GM18498 (cell line): ENCODE measurements around the gene CDK17.
"Not testable (repeated sequence)": the region's sequence is repeated elsewhere in the genome, so short reads cannot be mapped to it uniquely, and the experiment has no call there.

Experiments used
- ATAC-seq: cut with Tn5 transposase; IDR thresholded peaks from one replicate; pipeline ENCODE4 v1.9.1; 2021; ENCODE audit warnings: mild to moderate bottlenecking, moderate library complexity; ENCODE audit not compliant: unreplicated experiment

Gene CDK17

GRCh38 chr12:96395236-96395635 is 5.0 kb downstream of the CDK17 start:
- no peak for ATAC-seq

DNA sequence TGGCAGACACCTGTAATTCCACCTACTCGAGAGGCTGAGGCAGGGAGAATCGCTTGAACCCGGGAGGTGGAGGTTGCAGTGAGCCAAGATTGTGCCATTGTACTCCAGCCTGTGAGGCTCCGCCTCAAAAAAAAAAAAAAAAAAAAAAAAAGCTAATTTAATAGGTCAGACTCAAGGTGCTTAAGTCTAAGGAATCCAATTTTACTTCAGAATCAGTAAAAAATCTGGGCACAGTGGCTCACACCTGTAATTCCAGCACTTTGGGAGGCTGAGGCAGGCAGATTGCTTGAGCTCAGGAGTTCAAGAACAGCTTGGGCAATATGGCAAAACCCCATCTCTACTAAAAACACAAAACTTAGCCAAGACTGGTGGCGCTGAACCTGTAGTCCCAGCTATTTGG is 7.0 kb downstream of the CDK17 start:
- not testable (repeated sequence) for ATAC-seq

- ATAC-seq, result no peak
Measured at GRCh38 chr12:96392397-96392796, 7.8 kb downstream of the CDK17 start.

GRCh38 chr12:96387981-96388380 is 12.3 kb downstream of the CDK17 start:
- no peak for ATAC-seq

GRCh38 chr12:96386794-96387193 is 13.4 kb downstream of the CDK17 start:
- no peak for ATAC-seq

DNA sequence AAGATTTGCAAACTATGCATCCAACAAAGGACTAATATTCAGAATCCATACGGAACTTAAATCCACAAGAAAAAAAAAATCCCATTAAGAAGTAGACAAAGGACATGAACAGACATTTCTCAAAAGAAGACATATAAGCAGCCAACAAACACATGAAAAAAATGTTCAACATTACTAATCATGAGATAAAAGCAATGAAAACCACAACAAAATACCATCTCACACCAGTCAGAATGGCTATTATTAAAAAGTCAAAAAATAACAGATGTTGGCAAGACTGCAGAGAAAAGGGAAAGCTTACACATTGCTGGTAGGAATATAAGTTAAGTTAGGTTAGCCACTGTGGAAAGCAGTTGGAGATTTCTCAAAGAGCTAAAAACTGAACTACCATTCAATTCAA is 16.2 kb downstream of the CDK17 start:
- ATAC-seq, result no peak

DNA sequence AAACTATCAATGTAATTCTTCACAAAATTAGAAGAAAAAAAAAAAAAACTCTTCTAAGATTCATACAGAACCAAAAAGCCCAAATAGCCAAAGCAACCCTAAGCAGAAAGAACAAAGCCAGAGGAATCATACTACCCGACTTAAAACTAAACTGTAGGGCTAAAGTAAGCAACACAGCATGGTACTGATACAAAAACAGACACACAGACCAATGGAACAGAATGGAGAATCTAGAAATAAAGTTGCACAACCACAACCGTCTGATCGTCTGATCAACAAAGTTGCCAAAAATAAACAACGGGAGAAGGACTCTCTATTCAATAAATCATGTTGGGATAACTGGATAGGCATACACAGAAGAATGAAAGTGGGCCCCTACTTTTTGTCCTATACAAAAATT is 16.9 kb downstream of the CDK17 start:
- ATAC-seq, result no peak

DNA sequence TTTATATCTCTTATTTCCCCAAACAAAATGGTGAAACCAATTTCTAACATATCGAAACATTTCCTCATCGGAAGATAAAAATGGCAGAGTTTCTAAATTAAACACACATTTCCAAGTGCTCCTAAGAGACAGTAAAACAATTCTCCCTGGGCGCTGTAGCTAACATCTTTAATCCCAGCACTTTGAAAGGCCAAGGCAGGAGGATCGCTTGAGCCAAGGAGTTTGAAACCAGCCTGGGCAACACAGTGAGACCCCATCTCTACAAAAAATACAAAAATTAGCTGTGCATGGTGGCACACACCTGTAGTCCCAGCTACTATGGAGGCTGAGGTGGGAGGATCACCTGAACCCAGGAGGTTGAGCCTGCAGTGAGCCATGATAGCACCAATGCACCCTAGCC is 20.5 kb downstream of the CDK17 start:
- not testable (repeated sequence) for ATAC-seq

DNA sequence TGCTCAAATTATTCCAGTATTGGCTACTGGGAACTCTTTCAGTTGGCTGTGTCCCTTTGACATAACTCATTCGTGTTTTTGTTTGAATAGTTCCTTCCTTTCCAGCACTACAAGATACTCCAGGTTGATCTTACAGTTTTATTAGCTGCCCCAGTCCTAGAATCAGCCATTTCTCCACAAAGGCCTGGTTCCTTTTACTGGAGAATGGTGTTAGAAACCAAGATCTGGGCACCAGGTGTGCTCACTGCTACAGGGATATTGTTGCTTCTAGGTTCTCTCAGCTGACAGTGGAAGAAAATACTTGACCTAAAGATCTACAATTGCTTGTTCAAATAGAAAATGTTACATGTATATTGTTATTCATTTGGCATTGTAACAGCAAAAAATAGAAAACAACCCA is 21.9 kb downstream of the CDK17 start:
- ATAC-seq, result no peak

DNA sequence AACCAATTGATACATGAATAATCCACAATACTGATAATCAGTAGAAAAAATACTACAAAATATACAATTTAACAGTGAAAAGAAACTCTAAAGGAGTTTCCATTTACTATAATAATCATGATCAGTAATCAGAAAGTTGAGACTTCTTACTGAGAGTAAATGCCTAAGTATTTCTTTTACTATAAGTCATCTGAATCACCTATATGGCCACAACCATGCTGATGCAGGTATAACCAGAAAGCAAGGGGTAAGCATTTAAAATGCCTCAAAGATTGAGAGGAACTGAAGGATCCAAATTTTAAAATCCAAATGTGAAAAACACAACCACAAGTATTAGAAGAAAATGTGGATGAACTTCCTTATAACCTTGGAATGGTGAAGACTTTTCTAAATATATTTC is 23.4 kb downstream of the CDK17 start:
- ATAC-seq, result no peak

DNA sequence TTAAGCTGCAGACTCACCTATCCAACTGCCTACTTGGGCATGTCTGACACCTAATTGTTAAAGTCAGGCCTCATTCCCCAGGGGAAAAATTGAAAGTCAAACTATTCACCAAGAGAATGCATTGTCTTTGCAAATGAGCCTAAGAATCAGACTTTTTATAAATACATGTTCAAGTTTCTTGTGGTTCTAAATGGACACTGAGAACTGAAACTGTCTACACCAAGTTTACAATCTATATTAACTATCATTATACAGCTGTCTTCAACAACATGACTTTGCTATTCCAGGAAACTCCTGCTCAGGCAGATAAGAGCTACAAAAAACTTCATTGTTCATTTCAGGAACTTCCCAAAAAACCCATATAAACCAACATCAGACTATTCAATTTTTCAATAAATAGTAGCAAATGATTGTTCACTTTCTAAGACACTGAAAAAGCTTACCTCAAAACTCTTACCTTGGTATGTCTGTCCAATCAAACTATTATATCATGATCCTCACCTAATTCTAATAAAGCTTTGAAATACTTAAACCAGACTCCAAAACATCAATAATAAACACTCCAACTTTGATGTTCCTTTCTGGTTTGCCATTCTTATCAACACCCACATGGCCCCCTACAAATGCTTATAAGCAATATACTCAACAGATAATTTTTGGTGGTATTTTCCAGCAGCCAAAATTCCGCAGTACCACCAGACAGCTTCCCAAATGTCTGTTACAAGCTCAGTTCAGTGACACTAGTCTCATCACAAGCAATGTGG is 24.2 kb downstream of the CDK17 start:
- peak; percentile 61 for ATAC-seq

DNA sequence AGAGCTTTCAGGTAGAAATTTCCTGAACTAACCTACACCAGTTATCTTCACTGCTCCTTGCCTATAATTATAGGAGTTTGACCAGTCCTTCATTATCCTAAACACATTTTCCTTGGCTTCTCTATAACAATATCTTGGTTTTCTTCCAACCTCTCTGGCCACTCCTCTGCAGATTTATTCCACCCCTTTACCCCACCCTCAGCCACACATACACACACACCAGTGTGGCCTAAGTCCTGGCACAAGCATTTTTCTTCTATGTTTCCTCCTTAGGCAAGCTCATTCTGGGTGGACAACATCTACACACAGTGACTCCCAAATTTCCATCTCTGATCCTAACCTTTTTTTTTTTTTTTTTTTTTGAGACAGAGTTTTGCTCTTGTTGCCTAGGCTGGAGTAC is 25.1 kb downstream of the CDK17 start:
- no peak for ATAC-seq

DNA sequence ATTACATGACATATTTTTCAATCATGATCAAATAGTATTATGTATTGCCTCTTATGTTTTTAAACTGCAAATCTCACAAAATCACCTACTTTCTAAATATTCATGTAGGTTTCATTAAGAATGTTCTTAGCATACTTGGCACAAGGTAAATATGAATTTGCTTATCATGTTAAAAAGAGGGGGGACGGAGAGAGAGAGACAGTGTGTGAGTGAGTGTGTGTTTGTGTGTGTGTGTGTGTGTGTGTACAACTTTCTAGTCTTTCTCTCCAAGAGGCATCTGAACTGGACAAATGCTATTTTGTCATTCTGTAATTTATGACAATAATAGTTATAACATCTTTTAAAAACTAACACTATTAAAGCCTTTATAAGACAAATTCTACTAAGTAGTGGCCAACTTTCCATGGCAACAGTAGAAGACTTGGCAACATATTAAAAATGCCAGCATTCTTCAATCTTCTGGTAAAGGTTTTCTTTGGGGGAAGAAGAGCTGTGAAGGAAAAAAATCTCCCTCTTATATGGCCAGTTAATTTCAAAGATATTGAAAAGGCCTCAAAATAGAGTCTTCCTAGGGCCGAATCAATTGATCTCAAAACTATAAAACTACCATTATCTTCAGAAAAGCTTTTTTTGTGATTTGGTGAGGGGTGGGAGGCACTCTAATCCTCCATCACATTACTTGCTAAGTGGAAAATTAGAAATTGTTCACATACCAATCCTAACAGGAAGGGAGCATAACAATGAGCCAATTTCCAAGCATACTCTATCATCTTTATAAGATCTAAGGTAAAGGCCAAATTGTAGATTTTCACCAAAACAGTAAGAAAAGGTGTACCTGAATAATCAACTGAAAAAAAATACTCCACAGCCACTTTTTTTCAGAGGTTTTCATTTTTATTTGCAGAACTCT is 28.2 kb downstream of the CDK17 start:
- ATAC-seq, result no peak

GRCh38 chr12:96371138-96371789 is 29.0 kb downstream of the CDK17 start:
- no peak for ATAC-seq

DNA sequence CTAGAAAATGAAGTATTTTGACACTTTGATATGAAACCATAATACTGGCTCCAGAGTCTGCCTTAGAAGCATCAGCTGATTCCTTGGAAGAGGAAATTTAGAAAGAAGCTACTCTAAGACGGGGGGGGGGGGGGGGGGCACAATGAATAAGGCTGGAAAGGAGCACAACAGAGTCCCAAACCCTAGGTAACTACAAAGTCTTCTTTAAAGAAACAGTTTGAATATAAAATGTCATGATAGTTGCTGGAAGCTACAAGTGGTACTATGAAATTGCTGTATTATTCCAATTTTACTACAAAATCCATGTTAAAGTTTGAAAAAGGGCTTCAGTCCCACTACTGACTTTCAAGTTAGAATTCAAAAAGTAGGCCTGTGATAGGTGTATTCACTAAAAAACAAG is 31.6 kb downstream of the CDK17 start:
- ATAC-seq, result no peak

- no peak for ATAC-seq
Measured at GRCh38 chr12:96368233-96368632, 32.0 kb downstream of the CDK17 start.

DNA sequence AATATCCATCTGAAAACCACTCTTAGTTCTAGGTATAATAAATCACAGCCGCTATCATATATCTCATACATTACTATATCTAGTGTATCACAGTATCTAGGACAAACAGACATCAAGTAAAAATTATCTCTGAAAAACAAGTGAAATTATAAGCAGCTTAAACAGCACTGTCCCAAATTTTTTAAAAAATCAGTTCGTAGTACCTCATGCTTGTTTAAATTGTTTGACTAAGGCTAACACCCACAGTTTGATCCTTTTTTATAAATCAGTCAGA is 33.9 kb downstream of the CDK17 start:
- no peak for ATAC-seq

DNA sequence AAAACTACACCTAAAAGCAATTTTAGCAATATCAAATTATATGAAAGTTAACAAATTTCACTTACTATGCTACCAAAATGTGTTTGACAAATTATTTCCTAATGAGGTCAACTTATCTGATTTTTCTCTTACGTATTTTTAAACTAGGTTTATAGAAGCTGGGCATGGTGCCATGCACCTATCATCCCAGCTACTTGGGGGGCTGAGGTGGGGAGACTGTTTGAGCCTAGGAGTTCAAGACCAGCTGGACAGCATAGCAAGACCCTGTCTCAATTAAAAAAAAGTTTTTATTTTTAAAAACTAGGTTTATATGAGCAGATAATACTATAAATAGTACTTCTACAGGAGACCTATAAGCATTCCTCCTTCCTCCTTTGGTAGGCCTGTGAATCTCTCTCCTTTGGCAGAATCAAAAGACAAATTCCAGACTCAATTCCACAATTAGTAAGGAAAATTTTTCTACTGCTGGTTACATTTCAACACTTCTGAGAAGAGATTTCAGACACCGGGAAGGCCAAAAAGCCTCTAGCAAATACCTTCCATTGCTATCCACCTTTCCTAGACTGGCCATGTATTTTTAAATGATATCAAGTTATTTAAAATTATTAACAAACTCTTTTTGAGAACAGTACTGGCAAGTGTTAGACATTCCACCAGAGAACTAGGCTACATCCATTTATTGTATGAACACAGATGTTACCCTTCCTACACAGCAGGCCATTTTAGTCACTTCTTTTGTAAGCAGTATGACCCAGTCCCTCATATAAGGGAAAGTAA is 34.4 kb downstream of the CDK17 start:
- no peak for ATAC-seq

DNA sequence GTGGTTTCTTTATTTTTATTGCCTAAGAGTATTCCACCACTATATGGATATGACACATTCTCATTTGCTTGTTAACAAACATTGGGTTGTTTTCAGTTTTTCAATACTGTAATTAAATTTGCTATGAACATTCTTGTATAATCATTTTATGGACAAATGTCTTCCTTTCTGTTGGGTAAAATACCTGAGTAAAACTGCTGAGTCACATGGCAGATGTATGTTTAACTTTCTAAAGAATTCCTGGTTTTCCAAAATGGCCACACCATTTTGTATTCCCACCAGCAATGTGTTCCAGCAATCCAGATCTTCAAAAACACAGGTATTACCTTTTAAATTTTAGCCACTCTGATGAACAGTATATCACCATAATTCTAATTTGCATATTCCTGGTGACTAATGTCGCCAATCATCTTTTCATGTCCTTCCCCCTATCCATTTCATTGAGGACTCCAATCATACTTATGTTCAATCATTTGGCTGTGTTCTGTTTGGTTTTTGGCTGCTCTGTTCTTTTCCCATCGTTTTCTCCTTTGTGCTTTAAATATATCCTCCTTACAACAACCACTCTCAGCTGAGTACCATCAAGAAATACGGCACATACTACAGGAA is 36.0 kb downstream of the CDK17 start:
- no peak for ATAC-seq

GRCh38 chr12:96361074-96361473 is 39.2 kb downstream of the CDK17 start:
- no peak for ATAC-seq

DNA sequence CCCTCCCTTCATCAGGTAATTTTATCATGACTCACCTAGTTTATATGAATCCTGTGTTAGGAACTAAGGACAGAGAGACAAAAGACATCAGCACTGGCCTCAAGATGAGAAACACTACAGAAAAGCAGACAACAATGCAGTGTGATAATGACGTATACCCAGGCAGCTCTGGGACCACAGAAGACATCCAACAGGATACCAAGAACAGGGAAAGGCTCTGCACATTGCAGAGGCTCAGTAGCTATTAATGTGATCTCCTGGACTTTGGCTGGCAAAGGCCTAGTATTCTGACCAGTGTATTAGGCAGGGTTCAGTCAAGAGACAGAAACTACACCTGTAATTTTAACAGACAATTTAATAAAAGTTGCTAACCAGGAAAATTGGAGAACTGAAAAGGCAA is 39.7 kb downstream of the CDK17 start:
- ATAC-seq, result no peak
